ENCODE measurements around the gene GMIP.
"Not testable (repeated sequence)": the region's sequence is repeated elsewhere in the genome, so short reads cannot be mapped to it uniquely, and the experiment has no call there.

GMIP gene

GRCh38 chr19:19634516-19635312 is 8.7 kb downstream of the GMIP start:
- no peak for DNase-seq (ENCODE audit: low read depth in 2 of 2)

- DNase-seq (ENCODE audit: low read depth in 2 of 2) = no peak
Observed at GRCh38 chr19:19633711-19634515, 9.5 kb downstream of the GMIP start.

GRCh38 chr19:19632661-19633060 is 10.8 kb downstream of the GMIP start:
- DNase-seq (ENCODE audit: low read depth in 2 of 2) = no peak

GRCh38 chr19:19631346-19631745 is 12.1 kb downstream of the GMIP start:
- no peak for DNase-seq (ENCODE audit: low read depth in 2 of 2)

GRCh38 chr19:19630426-19630825 is 13.0 kb downstream of the GMIP start:
- DNase-seq (ENCODE audit: low read depth in 2 of 2) = no peak

GRCh38 chr19:19630062-19630414 is 13.4 kb downstream of the GMIP start:
- no peak for DNase-seq (ENCODE audit: low read depth in 2 of 2)

- no peak for DNase-seq (ENCODE audit: low read depth in 2 of 2)
Observed at GRCh38 chr19:19628501-19629134, 14.8 kb downstream of the GMIP start.

- peak; percentile 56 to 68 for DNase-seq (ENCODE audit: low read depth in 2 of 2)
Observed at GRCh38 chr19:19627621-19628500, 15.6 kb downstream of the GMIP start, which contains the start of gene LPAR2. Gene LPAR2 (minus strand): TSS chr19:19628220. CDS start chr19:19627275, 945 bp downstream.

- no peak for DNase-seq (ENCODE audit: low read depth in 2 of 2)
Observed at GRCh38 chr19:19626516-19627472, 16.7 kb downstream of the GMIP start.

- no peak for DNase-seq (ENCODE audit: low read depth in 2 of 2)
Observed at GRCh38 chr19:19624032-19624570, 19.4 kb downstream of the GMIP start.

GRCh38 chr19:19623383-19623782 is 20.1 kb downstream of the GMIP start:
- no peak for DNase-seq (ENCODE audit: low read depth in 2 of 2)

- no peak for DNase-seq (ENCODE audit: low read depth in 2 of 2)
Observed at GRCh38 chr19:19619849-19620210, 23.6 kb downstream of the GMIP start.

- no peak for DNase-seq (ENCODE audit: low read depth in 2 of 2)
Observed at GRCh38 chr19:19619181-19619848, 24.1 kb downstream of the GMIP start.

- peak; percentile 97 to 98 for DNase-seq (ENCODE audit: low read depth in 2 of 2)
Observed at GRCh38 chr19:19618219-19619051, 25.0 kb downstream of the GMIP start, which contains the start of gene PBX4. Gene PBX4 (minus strand): TSS chr19:19618687. CDS start chr19:19618629, 58 bp downstream.

- DNase-seq (ENCODE audit: low read depth in 2 of 2) = no peak
Observed at GRCh38 chr19:19615086-19615485, 28.4 kb downstream of the GMIP start.

GRCh38 chr19:19613506-19613905 is 30.0 kb downstream of the GMIP start:
- DNase-seq (ENCODE audit: low read depth in 2 of 2) = no peak

- DNase-seq (ENCODE audit: low read depth in 2 of 2) = no peak
Observed at GRCh38 chr19:19610376-19611202, 32.9 kb downstream of the GMIP start.

- DNase-seq (ENCODE audit: low read depth in 2 of 2) = not testable (repeated sequence)
Observed at GRCh38 chr19:19606686-19607085, 36.8 kb downstream of the GMIP start.
